ENCODE measurements around the gene ZNF503.

The ZNF503 gene

DNA sequence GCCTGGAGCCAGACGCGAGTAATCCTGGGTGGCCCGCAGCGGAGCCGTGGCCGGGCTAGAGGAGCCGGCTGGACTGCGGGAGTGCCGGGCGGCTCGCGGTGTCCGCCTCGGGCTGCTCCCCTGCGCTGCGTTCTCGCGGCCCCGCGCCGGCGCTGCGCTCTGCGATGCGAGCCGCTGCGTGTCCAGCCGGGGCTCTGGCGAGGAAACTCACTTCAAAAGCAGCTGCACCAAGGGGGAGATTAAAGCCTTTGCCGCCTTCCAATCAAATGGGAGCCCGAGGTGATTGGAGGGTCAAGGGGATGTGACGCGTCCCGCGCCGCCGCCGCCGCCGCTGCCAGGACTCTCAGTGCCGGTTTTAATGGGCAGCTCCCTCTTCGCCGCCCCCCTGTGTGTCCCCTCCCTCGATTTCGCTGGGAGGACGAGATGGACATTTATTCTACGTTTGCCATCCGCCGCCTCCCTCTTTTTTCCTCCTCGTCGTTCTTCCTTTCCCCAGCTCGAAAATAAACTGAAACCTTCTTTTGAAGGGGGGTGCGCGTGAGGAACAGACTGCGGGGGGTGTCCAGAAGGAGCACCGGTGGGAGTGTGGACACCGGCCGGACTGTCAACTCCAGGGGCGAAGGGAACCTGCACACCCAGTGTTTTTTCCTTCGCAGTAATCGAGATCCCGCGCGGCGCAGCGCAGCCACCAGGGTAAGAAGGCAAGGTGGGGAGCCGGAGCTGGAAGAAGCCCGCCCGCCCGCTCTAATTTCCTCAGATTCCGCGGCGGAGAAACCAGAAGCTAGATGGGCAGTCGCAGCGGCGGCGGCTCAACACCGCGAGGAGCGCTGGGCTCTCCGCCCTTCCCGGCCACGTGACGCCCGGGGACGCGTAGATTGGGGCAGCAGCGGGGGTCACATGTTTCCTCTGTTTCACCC lies at the start of gene ZNF503:
TSS of gene ZNF503 (minus strand) at position 196 of the 917 bp plus-strand sequence. CDS start 345 bp downstream, outside the sequence.
- ATAC-seq (peak; percentile 34), DNase-seq (peak; percentile 66)

DNA sequence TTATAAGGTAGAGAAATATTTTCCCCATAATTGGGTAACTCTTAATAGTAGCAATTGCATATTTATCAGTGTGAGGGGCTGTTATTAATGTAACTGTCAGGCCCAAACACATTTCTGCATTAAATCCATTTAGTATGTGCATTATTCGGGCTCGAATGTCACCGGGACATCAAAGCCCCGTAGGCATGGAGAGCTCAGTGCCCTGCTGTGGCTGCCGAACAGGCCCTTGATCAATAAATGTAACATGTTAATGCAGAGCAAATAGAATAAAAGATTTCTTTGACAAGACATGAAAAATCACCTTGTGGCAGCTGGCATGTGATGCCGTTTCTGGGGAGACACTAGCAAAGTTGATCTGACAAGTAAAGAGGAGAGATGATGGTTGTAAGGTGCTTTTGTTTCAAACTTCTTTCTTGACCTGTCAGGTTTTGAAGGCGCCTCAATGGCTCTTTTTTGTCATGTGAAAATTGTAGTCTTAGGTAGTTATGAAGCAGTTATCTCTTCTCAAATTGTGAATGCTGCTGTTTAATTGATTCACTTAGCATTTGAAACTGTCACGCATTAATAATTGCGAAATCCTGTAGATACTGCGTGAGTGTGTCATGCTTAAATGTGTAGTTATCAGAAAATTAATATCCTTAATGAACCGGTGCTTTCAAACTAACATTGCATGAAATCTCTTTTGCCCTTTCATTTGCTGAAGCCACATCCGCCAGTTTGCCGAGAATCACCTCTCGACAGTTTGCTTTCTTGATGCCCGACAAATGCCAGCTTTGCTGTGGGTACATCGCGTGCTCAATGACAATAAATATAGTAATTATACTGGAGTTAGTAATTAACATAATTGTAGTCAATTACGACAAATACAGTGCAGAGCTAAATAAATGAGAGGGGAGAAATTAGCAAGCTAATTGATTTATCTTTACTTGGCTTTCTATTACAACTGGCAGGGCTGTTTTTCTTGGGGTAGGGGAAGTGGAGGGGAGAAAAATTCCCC lies 49.4 kb upstream of the ZNF503 start:
- DNase-seq (no peak), ATAC-seq (no peak)

DNA sequence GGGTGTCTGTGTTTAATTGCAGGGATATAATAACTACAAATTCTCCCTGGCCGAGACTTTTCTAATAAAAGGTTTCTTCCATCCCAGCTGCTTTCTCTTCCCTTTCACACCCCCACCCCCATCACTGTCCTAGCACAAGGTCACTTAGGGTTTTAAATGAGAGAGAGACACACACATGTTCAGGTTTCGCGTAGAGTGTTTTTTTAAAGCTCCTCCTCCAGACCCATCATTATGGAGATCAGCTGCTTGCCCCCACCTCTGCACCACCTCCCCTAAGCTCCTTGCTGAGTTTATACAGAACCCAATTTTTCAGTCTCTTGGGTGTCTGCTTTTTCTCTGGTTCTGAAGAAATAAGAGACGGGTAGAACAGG lies 48.5 kb upstream of the ZNF503 start:
- ATAC-seq: no peak
- no peak for DNase-seq

DNA sequence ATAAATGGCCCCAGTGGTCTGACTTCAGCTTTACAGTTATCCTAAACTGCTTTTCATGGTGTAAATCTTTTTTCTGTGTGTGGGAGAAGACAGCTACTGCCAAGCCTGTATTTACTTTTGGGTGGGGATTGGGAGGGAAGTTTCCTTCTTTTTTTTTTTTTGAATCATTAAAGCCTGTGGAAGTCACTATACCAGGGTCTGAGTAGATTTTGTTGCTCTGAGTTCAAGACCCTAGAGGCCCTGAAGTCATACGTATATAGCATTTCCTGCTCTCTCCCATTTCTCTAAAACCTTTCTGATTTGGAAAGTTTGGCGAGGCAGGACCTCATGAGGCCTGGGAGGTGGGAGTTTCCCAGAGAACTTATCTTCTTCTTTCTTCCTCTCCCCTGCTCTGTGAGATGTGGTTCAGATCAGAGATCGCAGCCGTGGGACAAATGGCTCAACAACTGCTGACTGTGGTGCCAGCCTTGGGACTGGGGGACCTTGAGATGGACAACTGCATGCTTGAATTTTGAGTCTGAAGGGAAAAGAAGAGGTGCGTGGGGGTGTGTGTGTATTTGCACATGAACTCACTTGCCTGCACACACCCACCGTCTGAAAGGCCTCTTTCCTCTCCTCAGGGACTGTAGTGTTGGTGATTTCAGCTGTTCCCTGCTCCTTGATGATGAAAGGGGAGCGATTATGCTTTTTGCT lies 48.0 kb upstream of the ZNF503 start:
- DNase-seq: no peak
- no peak for ATAC-seq

DNA sequence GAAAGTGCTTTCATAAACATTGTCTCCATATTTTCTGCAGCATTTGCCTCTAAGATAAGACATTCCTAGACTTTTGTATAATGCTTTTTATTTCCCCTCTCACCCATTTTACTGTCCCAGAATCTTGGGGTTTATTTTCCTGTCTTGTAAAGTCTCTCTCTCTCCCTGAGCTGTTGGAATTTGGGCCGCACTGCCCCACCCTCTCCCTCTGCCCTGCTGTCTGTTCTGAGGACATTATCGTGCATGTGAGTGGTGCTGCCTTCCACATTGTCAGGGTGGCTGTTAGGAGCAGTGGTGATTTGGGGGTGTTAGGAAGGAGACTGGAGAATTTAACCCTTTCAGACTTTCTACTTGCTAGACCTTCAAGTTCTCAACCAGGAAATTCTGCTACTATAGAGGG lies 46.6 kb upstream of the ZNF503 start:
- ATAC-seq: no peak
- DNase-seq: no peak

- DNase-seq (no peak), ATAC-seq (no peak)
Observed at GRCh38 chr10:75446508-75446907, 44.9 kb upstream of the ZNF503 start.

DNA sequence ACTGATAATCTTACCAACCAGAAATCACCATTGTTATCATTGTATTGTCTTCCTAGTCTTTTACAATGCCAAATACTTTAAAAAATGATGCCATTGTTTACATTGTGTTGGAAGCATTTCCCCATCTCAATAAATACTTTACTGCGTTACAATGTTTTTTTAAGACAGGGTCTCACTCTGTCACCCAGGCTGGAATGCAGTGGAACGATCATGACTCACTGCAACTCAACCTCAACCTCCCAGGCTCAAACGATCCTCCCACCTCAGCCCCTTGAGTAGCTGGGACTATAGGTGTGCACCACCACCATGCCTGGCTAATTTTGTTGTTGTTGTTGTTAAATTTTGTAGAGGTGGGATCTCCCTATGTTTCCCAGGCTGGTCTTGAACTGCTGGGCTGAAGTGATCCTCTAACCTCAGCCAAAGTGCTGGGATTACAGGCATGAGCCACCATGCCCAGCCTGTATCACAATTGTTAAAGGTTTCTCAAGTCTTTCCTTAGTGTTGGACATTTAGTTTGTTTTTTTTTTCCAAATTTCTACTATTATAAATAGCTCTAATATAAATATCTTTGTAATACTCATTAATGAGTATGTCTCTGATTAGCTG lies 43.3 kb upstream of the ZNF503 start:
- ATAC-seq (no peak), DNase-seq (no peak)

GRCh38 chr10:75443362-75443761 lies 41.8 kb upstream of the ZNF503 start:
- no peak for DNase-seq
- no peak for ATAC-seq

GRCh38 chr10:75441682-75442081 lies 40.1 kb upstream of the ZNF503 start:
- ATAC-seq: no peak
- no peak for DNase-seq

DNA sequence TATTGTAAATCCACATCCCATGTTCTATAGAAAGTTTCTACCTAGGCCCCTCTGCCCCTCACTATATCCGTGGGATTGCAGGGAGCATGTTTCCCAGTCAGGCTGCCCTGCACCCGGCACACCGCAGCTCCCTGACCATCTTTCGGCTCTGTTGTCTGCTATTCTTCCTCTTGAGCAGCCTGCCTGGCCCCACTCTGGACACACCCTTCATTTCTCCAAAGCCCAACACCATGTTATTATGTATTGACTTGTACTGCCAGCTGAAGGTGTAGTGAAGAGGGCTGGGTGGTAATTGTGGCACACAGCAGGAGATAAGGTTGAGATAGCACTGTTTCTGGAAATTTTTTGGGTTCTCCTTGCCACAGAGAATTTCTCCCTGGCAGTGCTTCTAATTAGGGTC lies 39.6 kb upstream of the ZNF503 start:
- DNase-seq (no peak), ATAC-seq (no peak)

GRCh38 chr10:75440271-75440793 lies 38.8 kb upstream of the ZNF503 start:
- DNase-seq (no peak), ATAC-seq (no peak)

GRCh38 chr10:75439811-75440210 lies 38.2 kb upstream of the ZNF503 start:
- DNase-seq (no peak), ATAC-seq (no peak)

GRCh38 chr10:75438275-75438674 lies 36.7 kb upstream of the ZNF503 start:
- no peak for DNase-seq
- ATAC-seq: no peak

DNA sequence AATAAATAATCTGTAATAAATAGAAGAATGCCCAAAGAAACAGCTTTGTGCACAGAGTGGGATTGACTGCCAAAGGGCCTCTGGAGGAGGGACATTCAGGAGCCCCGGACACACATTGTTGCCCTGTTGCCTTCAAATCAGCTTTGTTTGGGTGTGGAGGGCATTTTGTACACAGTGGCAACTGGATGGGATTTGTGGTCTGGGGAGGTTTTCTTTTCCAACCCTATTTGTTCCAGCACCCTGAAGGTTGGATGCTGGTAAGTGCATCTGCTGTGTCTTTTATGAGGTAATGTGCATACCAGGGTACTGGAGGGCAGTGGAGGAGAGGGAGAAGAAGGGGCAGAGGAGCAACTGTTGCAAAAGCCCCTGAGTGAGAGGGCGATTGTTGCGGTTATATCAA lies 36.1 kb upstream of the ZNF503 start:
- ATAC-seq: no peak
- DNase-seq: no peak

GRCh38 chr10:75436896-75437295 lies 35.3 kb upstream of the ZNF503 start:
- no peak for ATAC-seq
- DNase-seq: no peak

GRCh38 chr10:75435291-75435690 lies 33.7 kb upstream of the ZNF503 start:
- ATAC-seq (no peak), DNase-seq (no peak)

GRCh38 chr10:75434291-75434690 lies 32.7 kb upstream of the ZNF503 start:
- no peak for DNase-seq
- no peak for ATAC-seq

- DNase-seq (no peak), ATAC-seq (no peak)
Observed at GRCh38 chr10:75433216-75433615, 31.7 kb upstream of the ZNF503 start.

- no peak for DNase-seq
- no peak for ATAC-seq
Observed at GRCh38 chr10:75432763-75433162, 31.2 kb upstream of the ZNF503 start.

DNA sequence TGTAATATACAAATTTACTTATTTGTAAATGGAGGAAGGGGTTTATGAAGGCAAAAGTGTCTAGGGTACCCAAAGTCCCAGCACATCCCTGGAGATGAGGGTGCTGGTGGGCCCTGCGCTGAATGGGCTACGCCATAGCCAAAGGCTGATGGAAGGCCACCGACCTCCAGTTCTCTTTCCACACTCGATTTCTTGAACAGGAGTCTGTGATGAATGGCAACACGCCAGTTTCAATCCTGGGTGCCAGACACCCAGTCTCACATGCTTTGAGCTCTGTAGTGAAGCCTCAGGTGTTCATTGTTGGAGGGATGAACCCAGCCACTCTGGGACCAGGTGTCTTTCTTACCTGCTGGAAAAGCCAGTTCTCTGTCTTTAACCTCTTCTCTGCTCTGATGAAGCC lies 30.6 kb upstream of the ZNF503 start:
- ATAC-seq (no peak), DNase-seq (no peak)
